Activated CD8-positive, alpha-beta memory T cell treated with anti-CD3 and anti-CD28 coated beads for 1 hour (primary cell): ENCODE measurements around the gene TEX11.

Source experiments
- DNase-seq, 2 donors: peaks; one replicate each; pipeline ENCODE4 v3.0.0-alpha.2; 2020; ENCODE audit warnings: low read depth in 1 of 2; ENCODE audit errors: extremely low read depth in 1 of 2

TEX11 gene

DNA sequence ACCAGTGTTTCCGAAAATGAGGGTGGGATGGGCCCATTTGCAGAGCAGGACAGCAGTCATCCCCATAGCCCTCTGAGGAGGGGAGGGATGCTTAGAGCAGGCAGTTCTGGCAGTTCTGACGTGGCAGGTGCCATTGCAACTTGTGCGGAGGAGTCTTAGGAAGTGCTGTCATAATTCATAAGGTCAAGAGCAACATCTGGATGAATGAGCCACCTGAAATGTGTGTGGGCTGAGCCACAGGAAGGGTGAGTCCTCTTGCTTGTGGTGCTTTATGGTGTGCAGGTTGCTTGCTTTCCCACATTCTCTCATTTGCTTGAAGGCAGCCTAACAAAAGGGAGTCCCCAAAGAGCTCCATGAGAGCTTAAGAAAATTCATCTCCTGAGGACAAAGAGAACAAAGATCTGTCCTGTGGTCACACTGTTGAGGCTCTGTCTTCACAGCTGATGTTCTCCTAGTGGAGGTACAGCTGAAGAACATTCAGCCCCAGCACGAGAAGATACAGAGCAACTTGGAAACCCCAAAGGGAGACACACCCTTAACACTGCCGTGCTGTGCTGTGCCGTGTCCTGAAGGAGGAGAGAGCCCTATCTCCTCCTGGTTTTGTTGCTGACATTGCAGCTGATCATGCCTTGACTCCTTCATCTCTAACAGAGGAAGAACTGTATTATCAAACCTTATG is 403.6 kb downstream of the TEX11 start:
- no peak for DNase-seq

DNA sequence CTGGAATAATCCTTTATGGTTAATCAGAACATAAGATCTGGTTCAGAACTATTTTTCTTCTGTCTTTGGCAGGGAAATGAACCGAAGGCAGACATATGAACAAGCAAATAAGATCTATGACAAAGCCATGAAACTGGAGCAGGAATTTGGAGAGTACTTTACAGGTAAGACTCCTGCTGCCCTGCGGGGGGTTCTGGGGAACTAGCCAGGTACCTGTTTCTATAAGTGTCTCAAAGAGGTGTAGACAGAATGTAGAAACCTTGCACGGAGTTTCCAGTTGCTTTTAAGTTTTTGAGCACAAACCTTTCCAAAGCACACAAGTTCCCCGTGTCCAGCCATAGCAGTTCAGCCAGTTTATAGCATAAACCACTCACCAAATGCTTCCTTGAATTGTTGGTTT is 407.7 kb downstream of the TEX11 start:
- no peak for DNase-seq

DNA sequence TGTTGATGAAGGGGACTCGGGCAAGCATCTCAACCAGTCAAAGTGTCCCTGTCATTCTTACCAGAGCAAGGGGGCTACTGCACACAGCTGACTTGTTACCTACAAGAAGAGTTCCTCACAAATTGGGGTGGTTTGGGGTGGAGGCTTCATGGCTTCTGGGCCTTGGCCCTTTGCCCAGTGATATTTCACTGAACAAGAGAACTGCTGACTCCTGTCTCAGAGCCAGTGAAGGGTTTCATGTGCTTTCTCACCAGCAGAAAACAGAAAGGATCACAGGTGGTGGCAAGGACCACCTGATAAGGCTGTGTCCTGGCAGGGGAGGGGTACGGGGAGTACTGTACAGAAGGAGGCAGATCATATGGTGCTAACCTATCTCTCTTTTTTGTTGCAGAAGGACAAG is 410.4 kb downstream of the TEX11 start:
- no peak for DNase-seq

- DNase-seq: no peak
Observed at GRCh38 chrX:70497026-70497425, 411.5 kb downstream of the TEX11 start.

DNA sequence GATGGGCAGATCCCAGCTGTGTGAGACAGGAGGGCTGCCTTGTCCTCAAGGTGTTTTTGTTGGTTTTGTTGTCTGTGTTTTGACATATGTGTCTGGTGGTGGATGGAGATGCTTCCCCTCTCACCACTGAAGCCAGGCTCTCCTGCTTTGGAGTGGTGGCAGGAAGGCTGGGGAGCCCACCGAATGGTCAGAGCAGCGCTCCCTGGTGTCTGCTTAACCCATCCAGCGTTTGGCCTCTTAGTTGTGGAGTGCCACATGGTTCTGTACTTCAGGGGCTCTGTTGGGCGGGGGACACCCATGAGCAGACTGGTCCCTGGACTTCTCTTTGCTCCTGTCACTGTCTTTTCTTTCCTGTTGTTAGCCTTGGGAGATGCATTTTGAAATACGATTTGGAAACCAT is 412.0 kb downstream of the TEX11 start:
- no peak for DNase-seq

- DNase-seq: no peak
Observed at GRCh38 chrX:70494441-70494840, 414.1 kb downstream of the TEX11 start.

DNA sequence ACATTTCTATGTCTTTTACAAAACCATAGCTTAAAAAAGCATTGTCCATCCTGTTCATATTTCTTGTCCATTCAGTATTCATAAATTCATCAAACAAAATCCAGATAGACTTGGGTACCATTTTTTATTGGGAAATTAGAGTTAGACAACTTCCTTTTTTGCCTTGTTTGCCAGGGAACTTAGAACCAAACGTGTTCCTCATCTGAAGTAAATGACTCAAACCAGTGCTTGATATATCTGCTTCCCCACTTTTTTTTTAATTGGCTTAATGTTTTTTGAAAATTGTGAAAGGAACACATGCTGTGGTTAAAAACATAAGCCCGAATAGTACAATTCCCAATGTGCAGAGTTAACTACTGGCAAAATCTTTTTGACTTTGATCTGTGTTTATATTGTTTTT is 419.7 kb downstream of the TEX11 start:
- DNase-seq: no peak

- no peak for DNase-seq
Observed at GRCh38 chrX:70485466-70485865, 423.0 kb downstream of the TEX11 start.

DNA sequence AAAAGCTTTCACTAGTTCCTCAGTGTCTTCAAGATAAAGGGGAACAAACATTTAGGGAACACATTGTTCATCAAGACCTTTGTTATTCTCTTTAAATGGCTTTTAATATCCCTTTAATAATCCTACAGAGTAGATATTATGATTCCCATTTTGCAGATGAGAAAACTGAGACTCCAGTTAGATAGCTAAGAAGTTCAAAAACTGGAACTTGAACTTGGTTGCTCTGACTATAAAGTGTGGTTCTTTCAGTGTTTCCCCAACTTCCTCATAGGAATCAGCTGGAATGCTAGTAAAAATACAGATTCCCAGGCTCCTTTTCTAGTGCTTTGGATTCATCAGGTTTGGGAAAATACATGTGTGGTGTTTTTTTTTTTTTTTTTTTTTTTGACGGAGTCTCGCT is 426.2 kb downstream of the TEX11 start:
- no peak for DNase-seq

- no peak for DNase-seq
Observed at GRCh38 chrX:70481471-70482270, 426.8 kb downstream of the TEX11 start.

DNA sequence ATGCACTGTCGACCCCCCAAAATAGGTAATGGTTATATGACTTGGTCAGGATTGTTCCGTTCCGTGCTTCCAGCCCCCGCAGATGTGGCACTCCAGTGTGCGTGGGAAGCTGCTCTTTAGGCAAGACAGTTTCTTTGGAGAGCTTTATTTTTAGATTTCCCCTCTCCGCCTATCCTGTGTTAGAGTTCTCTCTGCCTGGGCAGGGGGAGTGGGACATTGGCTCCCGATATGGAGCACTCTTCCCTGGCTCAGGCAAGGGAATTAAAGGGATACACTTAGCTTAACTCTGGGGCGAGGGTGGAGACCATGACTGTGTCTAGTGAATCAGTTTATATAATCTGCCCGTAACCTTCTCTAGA is 427.9 kb downstream of the TEX11 start:
- no peak for DNase-seq

DNA sequence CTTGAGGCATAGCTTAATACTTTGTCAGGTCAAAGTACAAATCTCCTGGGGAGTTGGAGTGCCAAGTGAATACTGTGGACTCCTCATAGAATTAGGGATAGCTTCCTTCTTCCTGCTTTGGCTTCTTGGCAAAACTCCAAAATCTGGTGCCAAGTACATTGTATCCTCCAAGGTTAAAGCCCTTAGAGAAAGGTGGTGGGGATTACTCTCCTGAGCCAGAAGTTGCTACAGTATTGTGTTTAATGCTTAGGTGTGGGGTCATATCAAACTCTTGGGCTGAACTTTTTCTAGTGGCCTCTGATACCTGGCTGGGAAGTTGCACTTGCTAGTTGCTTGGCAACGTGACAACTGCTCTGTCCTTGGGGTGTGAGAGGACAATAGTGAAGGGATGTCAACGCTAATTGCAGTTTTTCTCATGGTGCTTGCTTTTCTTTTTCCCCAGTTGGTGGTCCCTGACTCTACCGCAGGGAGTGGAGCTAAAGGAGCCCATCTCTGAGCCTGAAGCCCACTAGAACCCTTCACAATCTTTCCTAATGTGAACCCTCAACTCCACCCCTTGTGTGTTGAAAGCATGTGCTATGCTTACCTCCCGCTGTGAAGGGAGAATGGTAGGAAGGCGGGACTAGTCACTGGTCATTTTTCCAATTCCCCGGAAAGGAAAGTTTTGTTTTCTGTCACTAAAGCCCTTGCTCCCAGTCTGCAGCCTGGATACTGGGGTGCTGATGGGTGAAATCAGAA is 428.4 kb downstream of the TEX11 start:
- DNase-seq: no peak

DNA sequence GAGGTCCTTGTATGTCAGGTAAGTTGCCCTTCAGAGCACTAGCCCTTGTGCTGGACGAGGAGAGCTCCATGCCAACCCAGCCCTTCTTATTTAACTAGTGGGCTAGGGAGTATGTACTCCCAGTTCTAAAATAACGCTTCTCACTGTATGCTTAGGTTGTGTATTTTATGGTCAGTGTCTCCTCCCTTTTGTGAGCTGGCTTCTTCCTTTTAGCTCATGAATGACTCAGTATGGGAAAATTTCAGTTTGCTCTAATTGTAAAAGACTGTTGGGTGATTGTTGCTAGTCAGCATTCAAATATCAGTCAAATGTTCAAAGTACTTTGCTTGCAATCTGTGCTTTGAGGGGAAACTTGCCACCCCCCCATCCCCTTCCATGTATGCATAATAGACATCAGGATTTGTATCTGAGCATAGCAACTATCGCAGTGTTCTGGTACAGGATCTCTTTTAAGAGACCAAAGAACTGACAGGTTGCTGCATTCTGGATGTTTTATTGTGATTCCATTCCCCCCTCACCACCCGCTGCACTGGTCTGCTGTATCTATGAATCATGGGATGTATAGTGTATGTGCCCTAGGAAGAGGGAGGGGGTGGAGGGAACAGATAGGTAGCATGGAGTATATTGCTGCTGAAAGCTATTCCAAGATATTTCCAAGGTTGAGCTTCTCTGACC is 429.1 kb downstream of the TEX11 start:
- no peak for DNase-seq
